NCI-H128 (cell line): Measurements from ENCODE around the gene LAMA5.

ENCODE experiments used
- DNase-seq: peaks from one replicate; lab custom pipeline; 2025; ENCODE audit not compliant: unreplicated experiment; lab: John Stamatoyannopoulos, UW

The LAMA5 gene

GRCh38 chr20:62360854-62361798, 6.0 kb downstream of the LAMA5 start:
- DNase-seq: no peak

- DNase-seq: no peak
Observed at GRCh38 chr20:62359491-62360121, 7.5 kb downstream of the LAMA5 start.

- DNase-seq: no peak
Observed at GRCh38 chr20:62359043-62359490, 8.0 kb downstream of the LAMA5 start.

GRCh38 chr20:62358171-62359042, 8.7 kb downstream of the LAMA5 start:
- no peak for DNase-seq

- DNase-seq: no peak
Observed at GRCh38 chr20:62357681-62358080, 9.4 kb downstream of the LAMA5 start.

GRCh38 chr20:62357187-62357667, 9.9 kb downstream of the LAMA5 start:
- DNase-seq: no peak

- DNase-seq: no peak
Observed at GRCh38 chr20:62356589-62357186, 10.4 kb downstream of the LAMA5 start.

- no peak for DNase-seq
Observed at GRCh38 chr20:62355878-62356588, 11.1 kb downstream of the LAMA5 start.

- DNase-seq: no peak
Observed at GRCh38 chr20:62355516-62355877, 11.6 kb downstream of the LAMA5 start.

- no peak for DNase-seq
Observed at GRCh38 chr20:62354811-62355341, 12.2 kb downstream of the LAMA5 start.

GRCh38 chr20:62354031-62354808, 12.9 kb downstream of the LAMA5 start:
- DNase-seq: no peak

GRCh38 chr20:62353289-62354030, 13.7 kb downstream of the LAMA5 start:
- DNase-seq: no peak

- DNase-seq: no peak
Observed at GRCh38 chr20:62352402-62353288, 14.5 kb downstream of the LAMA5 start.

GRCh38 chr20:62351469-62352401, 15.4 kb downstream of the LAMA5 start:
- DNase-seq: no peak

GRCh38 chr20:62350629-62351422, 16.3 kb downstream of the LAMA5 start:
- DNase-seq: no peak
